ENCODE results near the gene AKT1S1. TPM values are rescaled to one million over a fixed set of nuclear protein-coding genes. Genes with fewer than 3 reads are reported as not detected.

Gene AKT1S1
- total and polyA plus RNA-seq, 2 donors (not counting 1 experiment from before 2014, with no cell fraction given), result 16.6 to 23.0 TPM

GRCh38 chr19:49860336-49861102 lies 16.6 kb downstream of the AKT1S1 start:
- Histone ChIP-seq H3K9ac (ENCODE audit: low read length) (no peak overlapping the region), H3K27me3 (replicated peaks in 1 of 4; ENCODE audit: control extremely low read depth in 1 of 4, control insufficient read depth in 3 of 4, insufficient read depth in 4 of 4, low read length in 3 of 4) (no peaks in the 10 kb centered on the region), H3K4me1 (ENCODE audit: control insufficient read depth in 2 of 2, insufficient read depth in 2 of 2, low read length in 2 of 2) (peaks cover 0 to 5% of the 10 kb centered on the region in 2 donors), H3K79me2 (ENCODE audit: control insufficient read depth, insufficient read depth, low read length) (peaks cover 32% of the 10 kb centered on the region), H3K4me2 (replicated peaks; ENCODE audit: low read depth, low read length, poor library complexity, severe bottlenecking) (no peak overlapping the region), H2AFZ (ENCODE audit: insufficient read depth, low read depth, low read length, poor library complexity, severe bottlenecking) (no peak overlapping the region), H3K27ac (ENCODE audit: low read length in 2 of 2) (no peak overlapping the region), H3K4me3 (ENCODE audit: control extremely low read depth in 1 of 5, extremely low read depth in 1 of 5, insufficient read depth in 1 of 5, low read depth in 2 of 5, low read length in 4 of 5) (no peak overlapping the region), H3K36me3 (replicated peaks in 1 of 2; ENCODE audit: control extremely low read depth in 1 of 2, control insufficient read depth in 1 of 2, extremely low read depth in 1 of 2, insufficient read depth in 2 of 2, low read length in 1 of 2) (peaks cover 0 to 74% of the 10 kb centered on the region in 2 experiments), H4K20me1 (ENCODE audit: control insufficient read depth, insufficient read depth, low read length, poor library complexity, severe bottlenecking) (peaks cover 88% of the 10 kb centered on the region), H3K9me3 (ENCODE audit: control extremely low read depth in 1 of 3, control insufficient read depth in 2 of 3, insufficient read depth in 1 of 3, low read length in 2 of 3) (no peaks in the 10 kb centered on the region)
- Mint-ChIP-seq H3K27ac (no peak overlapping the region), H3K9me3 (ENCODE audit: insufficient read depth) (no peaks in the 10 kb centered on the region), H3K4me3 (no peak overlapping the region), H3K4me1 (peaks cover 16% of the 10 kb centered on the region), H3K27me3 (no peaks in the 10 kb centered on the region)
- ChIA-PET POLR2A (interaction anchor here (0.5 to 1.5 kb wide), 3 partner anchors 9 to 134 kb away, joined by 3 to 7 read pairs (median 3); partner anchors contain the start of gene PTOV1), CTCF (no interaction called here)
- DNase-seq, result peak; percentile 37
- TF ChIP-seq, protein P1, sequence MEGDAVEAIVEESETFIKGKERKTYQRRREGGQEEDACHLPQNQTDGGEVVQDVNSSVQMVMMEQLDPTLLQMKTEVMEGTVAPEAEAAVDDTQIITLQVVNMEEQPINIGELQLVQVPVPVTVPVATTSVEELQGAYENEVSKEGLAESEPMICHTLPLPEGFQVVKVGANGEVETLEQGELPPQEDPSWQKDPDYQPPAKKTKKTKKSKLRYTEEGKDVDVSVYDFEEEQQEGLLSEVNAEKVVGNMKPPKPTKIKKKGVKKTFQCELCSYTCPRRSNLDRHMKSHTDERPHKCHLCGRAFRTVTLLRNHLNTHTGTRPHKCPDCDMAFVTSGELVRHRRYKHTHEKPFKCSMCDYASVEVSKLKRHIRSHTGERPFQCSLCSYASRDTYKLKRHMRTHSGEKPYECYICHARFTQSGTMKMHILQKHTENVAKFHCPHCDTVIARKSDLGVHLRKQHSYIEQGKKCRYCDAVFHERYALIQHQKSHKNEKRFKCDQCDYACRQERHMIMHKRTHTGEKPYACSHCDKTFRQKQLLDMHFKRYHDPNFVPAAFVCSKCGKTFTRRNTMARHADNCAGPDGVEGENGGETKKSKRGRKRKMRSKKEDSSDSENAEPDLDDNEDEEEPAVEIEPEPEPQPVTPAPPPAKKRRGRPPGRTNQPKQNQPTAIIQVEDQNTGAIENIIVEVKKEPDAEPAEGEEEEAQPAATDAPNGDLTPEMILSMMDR (IDR thresholded peaks at IDR 0.05), result no peak
- no peak for TF ChIP-seq EZH2 (IDR thresholded peaks at IDR 0.05; ENCODE audit: borderline replicate concordance, insufficient read depth, low read depth, low read length, poor library complexity, severe bottlenecking)
- WGBS (ENCODE audit: insufficient coverage), result 90% methylated on average over 17 of the region's 17 CpGs
- ATAC-seq (ENCODE audit: low read depth), result no peak
- intact Hi-C loops (cut with micrococcal nuclease), result no loop called here

- peaks cover 0 to 74% of the 10 kb centered on the region in 2 experiments for H3K36me3 ChIP-seq (replicated peaks in 1 of 2; ENCODE audit: control extremely low read depth in 1 of 2, control insufficient read depth in 1 of 2, extremely low read depth in 1 of 2, insufficient read depth in 2 of 2, low read length in 1 of 2)
Observed at GRCh38 chr19:49859682-49860335, 17.3 kb downstream of the AKT1S1 start.

More at GRCh38 chr19:49859682-49860335, 17.3 kb downstream of the AKT1S1 start:
- no peak overlapping the region for H3K4me3 ChIP-seq (ENCODE audit: control extremely low read depth in 1 of 5, extremely low read depth in 1 of 5, insufficient read depth in 1 of 5, low read depth in 2 of 5, low read length in 4 of 5)
- H3K79me2 ChIP-seq (ENCODE audit: control insufficient read depth, insufficient read depth, low read length), result peaks cover 24% of the 10 kb centered on the region
- POLR2A ChIA-PET, result interaction anchor here (0.7 to 1.3 kb wide), 3 partner anchors 9 to 16 kb away, joined by 3 to 7 read pairs (median 7); partner anchors contain the start of gene PTOV1
- Mint-ChIP-seq H3K4me1 (peaks cover 14% of the 10 kb centered on the region), H3K27ac (no peak overlapping the region), H3K27me3 (no peaks in the 10 kb centered on the region), H3K9me3 (ENCODE audit: insufficient read depth) (no peaks in the 10 kb centered on the region), H3K4me3 (no peak overlapping the region)
- intact Hi-C loops (cut with micrococcal nuclease), result no loop called here
- WGBS (ENCODE audit: insufficient coverage), result 93% methylated on average over 18 of the region's 22 CpGs
- no peak overlapping the region for H3K9ac ChIP-seq (ENCODE audit: low read length)
- H3K4me1 ChIP-seq (ENCODE audit: control insufficient read depth in 2 of 2, insufficient read depth in 2 of 2, low read length in 2 of 2), result no peaks in the 10 kb centered on the region
- CTCF ChIA-PET, result no interaction called here
- TF ChIP-seq EZH2 (IDR thresholded peaks at IDR 0.05; ENCODE audit: borderline replicate concordance, insufficient read depth, low read depth, low read length, poor library complexity, severe bottlenecking), result no peak
- TF ChIP-seq, protein P1 (IDR thresholded peaks at IDR 0.05), result no peak
- peaks cover 89% of the 10 kb centered on the region for H4K20me1 ChIP-seq (ENCODE audit: control insufficient read depth, insufficient read depth, low read length, poor library complexity, severe bottlenecking)
- no peak overlapping the region for H3K27ac ChIP-seq (ENCODE audit: low read length in 2 of 2)
- no peak overlapping the region for H2AFZ ChIP-seq (ENCODE audit: insufficient read depth, low read depth, low read length, poor library complexity, severe bottlenecking)
- DNase-seq, result peak; percentile 39
- no peak for ATAC-seq (ENCODE audit: low read depth)
- no peaks in the 10 kb centered on the region for H3K27me3 ChIP-seq (replicated peaks in 1 of 4; ENCODE audit: control extremely low read depth in 1 of 4, control insufficient read depth in 3 of 4, insufficient read depth in 4 of 4, low read length in 3 of 4)
- no peak overlapping the region for H3K4me2 ChIP-seq (replicated peaks; ENCODE audit: low read depth, low read length, poor library complexity, severe bottlenecking)
- no peaks in the 10 kb centered on the region for H3K9me3 ChIP-seq (ENCODE audit: control extremely low read depth in 1 of 3, control insufficient read depth in 2 of 3, insufficient read depth in 1 of 3, low read length in 2 of 3)
